Uterus (tissue), 2 donors: ENCODE measurements around the gene NOL4L.

Experiments
- CTCF ChIP-seq, 4 experiments: fragments of 200-600 bp in 2 of 4; fragments of 450-650 bp in 2 of 4; sonication (generic) in 2 of 4; IDR thresholded peaks; one replicate each; pipeline ENCODE4 v1.5.1; 2016 to 2019; ENCODE audit warnings: antibody characterized with exemption in 4 of 4, mild to moderate bottlenecking in 2 of 4, moderate library complexity in 1 of 4
- POLR2A ChIP-seq, 2 donors: fragments of 450-650 bp; IDR thresholded peaks; one replicate each; pipeline ENCODE4 v1.6.1; 2016; ENCODE audit warnings: antibody characterized with exemption in 2 of 2, mild to moderate bottlenecking in 1 of 2, moderate library complexity in 1 of 2

DNA sequence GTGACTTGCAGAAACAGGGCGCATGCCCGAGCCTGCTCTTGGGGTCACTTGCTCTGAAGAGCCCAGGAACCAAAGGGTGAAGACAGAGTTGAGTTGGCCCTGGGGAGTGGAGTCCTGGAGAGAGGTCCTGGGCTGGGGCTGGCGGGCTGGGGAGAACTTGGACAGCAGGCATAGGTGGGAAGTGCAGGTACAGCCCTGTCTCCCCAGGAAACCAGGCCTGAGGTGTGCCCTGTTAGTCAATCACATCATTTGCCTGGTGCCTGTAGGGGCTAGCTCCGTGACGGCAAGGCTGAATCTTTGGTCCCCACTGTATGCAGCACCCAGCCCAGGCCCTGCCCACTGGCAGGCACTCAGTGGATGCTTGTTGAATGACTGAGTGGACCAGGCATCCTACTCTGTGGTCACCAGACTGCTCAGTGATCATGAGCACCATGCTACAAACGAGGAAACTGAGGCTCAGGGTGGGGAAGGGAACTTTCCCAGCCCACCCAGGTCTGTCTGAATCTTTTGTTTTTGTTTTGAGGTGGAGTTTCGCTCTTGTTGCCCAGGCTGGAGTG is 15.6 kb upstream of the NOL4L start:
- TF ChIP-seq CTCF (IDR thresholded peaks at IDR 0.05) (no peak), POLR2A (IDR thresholded peaks at IDR 0.05) (no peak)
